Ovary (tissue), 3 donors: Measurements from ENCODE around the gene MRPL14.

ENCODE experiments used
- CTCF ChIP-seq, 3 donors: fragments of 450-650 bp in 2 of 3; fragments of 200-600 bp in 1 of 3; IDR thresholded peaks; one replicate each; pipeline versions ENCODE4 v1.5.1 to v1.8.0; 2016 to 2022; ENCODE audit warnings: antibody characterized with exemption in 3 of 3, mild to moderate bottlenecking in 1 of 3
- EP300 ChIP-seq: sonication (generic); formaldehyde crosslinking; IDR thresholded peaks from one replicate; pipeline ENCODE4 v1.6.1; 2017; ENCODE audit warnings: antibody characterized with exemption
- POLR2A ChIP-seq: fragments of 450-650 bp; IDR thresholded peaks from one replicate; pipeline ENCODE4 v1.6.1; 2017; ENCODE audit warnings: antibody characterized with exemption, mild to moderate bottlenecking, moderate library complexity
- donor health status: DM: no; HTN: no; CAD: no.

GRCh38 chr6:44080561-44081521 lies 46.4 kb downstream of the MRPL14 start:
- no peak for TF ChIP-seq CTCF (IDR thresholded peaks at IDR 0.05)
- no peak for TF ChIP-seq POLR2A
- no peak for TF ChIP-seq EP300
